ENCODE measurements around the gene RAPGEF4.

The RAPGEF4 gene

DNA sequence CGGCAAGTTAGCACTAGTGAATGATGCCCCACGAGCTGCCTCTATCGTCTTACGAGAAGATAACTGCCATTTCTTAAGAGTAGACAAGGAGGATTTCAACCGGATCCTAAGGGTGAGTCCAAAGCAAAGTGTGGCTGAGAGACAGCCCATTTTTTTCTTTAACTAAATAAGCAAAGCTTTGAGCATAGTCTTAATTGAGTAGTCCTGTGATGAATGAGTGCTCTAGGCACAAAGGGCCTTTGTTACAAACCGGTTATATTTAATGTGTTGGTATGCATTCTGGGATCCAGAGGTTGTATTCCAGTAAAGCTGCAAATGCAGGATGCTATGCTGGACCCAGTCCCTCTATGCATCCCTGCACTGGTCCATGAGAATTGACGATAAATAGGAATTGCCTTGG is 253.1 kb downstream of the RAPGEF4 start:
- TF ChIP-seq, protein P1, sequence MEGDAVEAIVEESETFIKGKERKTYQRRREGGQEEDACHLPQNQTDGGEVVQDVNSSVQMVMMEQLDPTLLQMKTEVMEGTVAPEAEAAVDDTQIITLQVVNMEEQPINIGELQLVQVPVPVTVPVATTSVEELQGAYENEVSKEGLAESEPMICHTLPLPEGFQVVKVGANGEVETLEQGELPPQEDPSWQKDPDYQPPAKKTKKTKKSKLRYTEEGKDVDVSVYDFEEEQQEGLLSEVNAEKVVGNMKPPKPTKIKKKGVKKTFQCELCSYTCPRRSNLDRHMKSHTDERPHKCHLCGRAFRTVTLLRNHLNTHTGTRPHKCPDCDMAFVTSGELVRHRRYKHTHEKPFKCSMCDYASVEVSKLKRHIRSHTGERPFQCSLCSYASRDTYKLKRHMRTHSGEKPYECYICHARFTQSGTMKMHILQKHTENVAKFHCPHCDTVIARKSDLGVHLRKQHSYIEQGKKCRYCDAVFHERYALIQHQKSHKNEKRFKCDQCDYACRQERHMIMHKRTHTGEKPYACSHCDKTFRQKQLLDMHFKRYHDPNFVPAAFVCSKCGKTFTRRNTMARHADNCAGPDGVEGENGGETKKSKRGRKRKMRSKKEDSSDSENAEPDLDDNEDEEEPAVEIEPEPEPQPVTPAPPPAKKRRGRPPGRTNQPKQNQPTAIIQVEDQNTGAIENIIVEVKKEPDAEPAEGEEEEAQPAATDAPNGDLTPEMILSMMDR (IDR thresholded peaks at IDR 0.05; ENCODE audit: borderline replicate concordance, control extremely low read depth, extremely low read depth, insufficient read depth, missing control alignments), result no peak
- in situ Hi-C loops (cut with MboI; ENCODE audit: low sequenced_read_pairs, unreplicated experiment), result no loop called here
- DNase-seq (ENCODE audit: low spot score), result no peak

DNA sequence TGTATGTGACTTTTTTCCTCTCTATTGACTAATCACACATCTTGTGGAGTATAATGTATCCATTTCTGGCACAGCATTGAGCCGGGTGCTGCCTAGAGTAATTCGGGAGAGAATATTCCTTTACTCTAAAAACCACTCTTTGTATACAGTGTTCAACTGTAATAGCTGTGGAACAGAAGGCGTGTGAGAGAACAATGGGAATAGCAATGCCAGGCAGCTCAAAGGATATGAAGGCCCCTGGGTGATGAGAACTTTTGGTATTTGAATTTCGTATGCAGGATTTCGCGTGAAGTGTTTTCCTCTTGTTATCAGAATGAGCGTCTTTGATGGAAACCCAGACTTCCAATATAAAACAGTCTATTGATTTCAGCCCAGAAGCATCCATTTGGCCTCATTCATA is 255.4 kb downstream of the RAPGEF4 start:
- in situ Hi-C loops (cut with MboI; ENCODE audit: low sequenced_read_pairs, unreplicated experiment), result no loop called here

DNA sequence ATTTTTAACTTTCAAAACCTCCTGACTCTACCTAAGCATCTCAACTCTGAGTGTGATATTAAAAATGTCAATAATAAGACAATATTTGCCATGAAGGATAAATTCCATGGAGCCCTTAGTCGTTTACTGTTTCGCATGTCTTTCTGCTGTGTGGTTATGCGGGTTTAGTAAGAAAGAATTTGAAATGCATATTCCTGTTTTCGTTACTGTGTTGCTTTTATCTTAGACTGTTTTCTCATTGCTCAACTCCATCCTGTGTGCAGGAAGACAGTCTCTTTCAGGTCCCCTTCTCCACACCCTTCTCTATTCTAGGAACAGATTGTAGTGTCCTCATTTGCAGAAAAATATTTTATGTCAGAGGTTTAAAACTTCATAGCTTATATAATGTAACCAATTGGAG is 257.5 kb downstream of the RAPGEF4 start:
- in situ Hi-C loops (cut with MboI; ENCODE audit: low sequenced_read_pairs, unreplicated experiment), result no loop called here
- TF ChIP-seq, protein P1 (IDR thresholded peaks at IDR 0.05; ENCODE audit: borderline replicate concordance, control extremely low read depth, extremely low read depth, insufficient read depth, missing control alignments), result no peak
- DNase-seq (ENCODE audit: low spot score), result no peak

More for the DNA sequence above, 255.4 kb downstream of the RAPGEF4 start:
- TF ChIP-seq, protein P1 (IDR thresholded peaks at IDR 0.05; ENCODE audit: borderline replicate concordance, control extremely low read depth, extremely low read depth, insufficient read depth, missing control alignments), result no peak
- DNase-seq (ENCODE audit: low spot score), result no peak

DNA sequence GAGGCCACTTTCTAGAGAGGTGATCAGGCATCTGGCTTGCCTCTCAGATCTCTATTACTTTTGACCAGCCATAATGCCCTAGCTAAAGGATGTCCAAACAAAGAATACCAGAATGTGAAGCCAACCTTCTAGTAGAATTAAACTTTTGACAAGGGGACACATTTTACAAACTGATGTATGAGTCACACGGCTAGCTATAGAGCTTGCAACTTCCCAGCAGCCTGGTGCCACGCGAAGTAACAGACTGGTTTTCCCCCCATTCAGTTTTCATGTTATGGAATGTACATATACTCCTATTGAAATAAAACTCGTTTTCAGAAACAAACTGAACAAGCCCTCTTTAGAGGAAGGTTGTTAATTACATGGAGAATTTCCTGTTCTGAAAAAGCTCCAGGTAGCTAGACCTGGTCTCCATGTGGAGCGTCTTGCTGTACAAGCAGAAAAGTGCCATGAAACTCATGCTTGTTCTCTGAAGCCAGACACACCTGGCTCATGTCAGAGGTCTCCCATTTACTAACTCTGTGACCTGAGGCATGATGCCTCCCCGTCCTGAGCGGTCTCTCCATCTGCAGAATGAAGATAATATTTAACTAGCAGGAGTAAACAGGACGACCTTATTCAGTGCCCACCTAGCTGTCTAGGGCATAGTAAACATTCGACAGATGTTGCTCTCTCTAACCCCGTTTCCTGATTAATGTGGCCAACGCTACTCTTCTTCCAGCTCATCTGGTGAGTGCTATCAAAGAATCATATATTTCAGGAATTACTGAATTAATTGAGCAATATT is 258.5 kb downstream of the RAPGEF4 start:
- DNase-seq (ENCODE audit: low spot score), result no peak
- in situ Hi-C loops (cut with MboI; ENCODE audit: low sequenced_read_pairs, unreplicated experiment), result no loop called here
- TF ChIP-seq, protein P1 (IDR thresholded peaks at IDR 0.05; ENCODE audit: borderline replicate concordance, control extremely low read depth, extremely low read depth, insufficient read depth, missing control alignments), result no peak

DNA sequence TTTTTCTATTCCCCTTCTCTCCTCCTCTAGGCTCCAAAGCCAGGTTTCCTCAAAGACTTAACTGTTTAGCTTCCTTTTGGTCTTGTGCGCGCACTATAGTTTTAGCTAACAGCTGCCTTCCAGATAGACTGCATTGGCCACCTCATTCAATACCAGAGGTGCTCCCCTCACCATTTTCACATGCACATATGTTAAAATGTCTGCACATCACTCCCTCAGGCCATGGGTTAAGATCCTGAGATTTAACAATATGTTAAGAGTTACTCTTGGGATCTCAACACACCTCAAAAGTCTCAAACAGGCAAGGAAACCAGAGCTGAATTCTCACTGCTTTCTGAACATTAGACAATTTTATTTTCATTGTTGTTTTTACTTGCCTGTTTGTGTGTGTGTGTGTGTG is 259.2 kb downstream of the RAPGEF4 start:
- DNase-seq (ENCODE audit: low spot score), result no peak
- TF ChIP-seq, protein P1 (IDR thresholded peaks at IDR 0.05; ENCODE audit: borderline replicate concordance, control extremely low read depth, extremely low read depth, insufficient read depth, missing control alignments), result no peak
- in situ Hi-C loops (cut with MboI; ENCODE audit: low sequenced_read_pairs, unreplicated experiment), result no loop called here

DNA sequence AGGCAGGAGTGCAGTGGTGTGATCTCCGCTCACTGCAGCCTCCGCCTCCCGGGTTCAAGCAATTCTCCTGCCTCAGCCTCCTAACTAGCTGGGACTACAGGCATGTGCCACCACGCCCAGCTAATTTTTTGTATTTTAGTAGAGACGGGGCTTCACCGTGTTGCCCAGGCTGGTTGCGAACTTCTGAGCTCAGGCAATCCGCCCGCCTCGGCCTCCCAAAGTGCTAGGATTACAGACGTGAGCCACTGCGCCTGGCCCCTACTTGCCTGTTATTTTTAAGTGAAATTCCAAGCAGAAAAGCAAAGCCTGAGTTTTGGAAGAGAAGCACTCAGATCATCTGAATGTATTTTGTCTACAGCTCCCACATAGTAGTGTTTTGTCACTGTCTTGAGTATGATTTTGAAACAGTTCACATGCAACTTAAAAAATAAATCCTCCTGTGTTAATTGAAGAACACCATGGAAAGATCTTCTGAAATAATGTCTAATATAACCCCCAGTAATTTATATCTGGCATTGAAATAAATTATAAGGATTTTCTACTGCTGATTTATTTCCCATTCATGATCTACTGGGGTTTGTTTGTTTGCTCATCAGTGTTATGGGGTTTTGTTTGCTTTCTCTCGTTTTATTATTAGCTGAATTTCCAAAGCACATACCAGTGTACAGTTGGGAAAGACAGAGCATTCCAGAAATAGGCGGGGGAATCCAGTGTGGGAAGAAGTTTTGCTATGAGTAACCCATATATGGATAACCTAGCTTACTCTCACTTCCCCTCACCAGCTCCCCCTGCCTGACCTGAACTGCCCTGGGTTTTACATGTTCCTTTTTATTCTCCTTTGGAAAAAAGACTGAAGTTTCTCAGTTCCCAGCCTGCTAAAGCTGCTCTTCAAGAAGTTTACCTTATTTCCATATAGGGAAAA is 259.9 kb downstream of the RAPGEF4 start:
- TF ChIP-seq, protein P1 (IDR thresholded peaks at IDR 0.05; ENCODE audit: borderline replicate concordance, control extremely low read depth, extremely low read depth, insufficient read depth, missing control alignments), result no peak
- in situ Hi-C loops (cut with MboI; ENCODE audit: low sequenced_read_pairs, unreplicated experiment), result no loop called here

More for the DNA sequence above, 259.9 kb downstream of the RAPGEF4 start:
- DNase-seq (ENCODE audit: low spot score), result no peak
